HG02798 (cell line): ENCODE results near the gene RPL27.

Experiments used
- ATAC-seq: cut with Tn5 transposase; IDR thresholded peaks from one replicate; pipeline ENCODE4 v1.9.1; 2021; ENCODE audit warnings: mild to moderate bottlenecking; ENCODE audit not compliant: unreplicated experiment, poor library complexity

Gene RPL27

DNA sequence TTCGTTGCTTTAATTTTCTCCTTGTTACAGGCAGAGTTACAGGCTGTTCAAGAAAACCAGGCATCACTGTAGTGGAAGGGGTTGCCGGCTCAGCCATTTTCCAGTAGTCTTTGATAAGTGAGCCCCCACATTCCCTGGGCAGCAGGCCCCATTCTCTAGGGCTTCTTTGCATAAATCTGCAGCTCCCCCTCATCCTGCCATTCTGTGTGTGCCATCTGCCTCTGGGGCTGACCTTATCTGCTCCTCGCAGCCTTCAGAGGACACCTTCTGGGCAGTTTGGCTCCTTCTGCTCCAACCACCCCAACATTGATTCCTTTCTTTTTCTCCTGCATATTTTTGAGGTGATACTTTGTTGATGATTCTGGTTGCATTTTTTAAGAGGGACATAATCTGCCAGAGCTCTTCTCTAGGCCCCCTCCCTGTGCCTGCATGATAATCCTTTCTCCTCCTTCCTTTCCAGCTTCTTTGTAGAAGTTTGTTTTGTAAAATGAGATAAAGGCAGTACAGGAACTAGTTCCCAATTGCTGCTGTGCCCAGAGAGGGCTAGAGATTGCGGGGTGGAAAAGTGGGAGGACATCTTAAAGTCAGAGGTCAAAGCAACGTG, 43.9 kb downstream of the RPL27 start:
- no peak for ATAC-seq

DNA sequence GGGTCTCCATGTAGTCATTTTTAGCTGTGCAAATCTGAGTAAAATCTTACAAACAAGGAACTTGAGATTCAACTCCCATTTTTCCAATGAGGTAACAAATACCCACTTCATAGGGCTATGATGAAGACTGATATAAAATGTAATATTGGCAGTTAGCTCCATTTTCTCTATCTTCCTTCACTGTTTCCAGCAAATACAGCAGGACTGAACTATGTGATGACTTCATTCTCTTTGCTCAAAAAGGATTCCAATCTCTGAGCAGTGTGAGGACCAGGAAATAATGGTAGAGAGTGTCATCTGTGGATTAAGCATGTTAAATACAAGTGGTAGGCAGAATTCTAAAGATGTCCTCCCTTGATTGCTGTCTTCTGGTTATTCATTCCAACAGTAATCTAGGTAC, 45.1 kb downstream of the RPL27 start:
- no peak for ATAC-seq

DNA sequence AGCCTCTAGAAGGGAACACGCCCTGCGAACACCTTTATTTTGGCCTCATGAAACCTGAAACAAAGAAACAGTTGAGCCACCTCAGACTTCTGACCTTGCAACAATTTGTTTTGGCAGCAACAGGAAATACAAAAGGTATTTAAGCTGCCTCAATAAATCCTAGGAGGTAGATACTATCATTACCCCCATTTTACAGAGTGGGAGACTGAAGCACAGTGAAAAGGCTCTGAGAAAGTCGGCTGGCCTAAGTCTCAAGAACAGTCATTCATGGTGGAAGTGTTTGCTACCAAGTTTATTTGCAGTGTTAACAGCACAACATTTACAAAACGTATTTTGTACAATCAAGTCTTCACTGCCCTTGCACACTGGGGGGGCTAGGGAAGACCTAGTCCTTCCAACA, 45.8 kb downstream of the RPL27 start:
- no peak for ATAC-seq

DNA sequence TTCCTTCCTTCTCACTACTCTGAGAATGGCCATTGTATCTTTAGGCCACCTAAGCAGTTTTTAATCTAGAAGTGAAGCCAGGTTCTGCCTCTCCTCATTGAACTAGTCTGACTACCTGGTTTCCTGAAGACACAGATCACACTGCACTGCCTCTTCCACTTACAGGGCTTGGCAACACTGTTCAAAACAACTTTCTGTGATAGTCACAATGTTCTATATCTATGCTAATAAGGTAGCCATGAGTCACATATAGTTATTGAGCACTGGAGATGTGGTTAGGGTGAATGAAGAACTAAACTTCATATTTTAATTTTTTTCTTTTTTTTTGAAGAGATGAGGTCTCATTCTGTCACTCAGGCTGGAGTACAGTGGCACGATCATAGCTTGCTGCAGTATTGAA, 53.8 kb downstream of the RPL27 start:
- ATAC-seq = no peak
